GM04504 (cell line): ENCODE data around the gene ZMYND11.

Experiments used
- DNase-seq: peaks from one replicate; pipeline ENCODE4 v3.0.0-alpha.2; 2012; ENCODE audit warnings: low read depth

ZMYND11 gene

DNA sequence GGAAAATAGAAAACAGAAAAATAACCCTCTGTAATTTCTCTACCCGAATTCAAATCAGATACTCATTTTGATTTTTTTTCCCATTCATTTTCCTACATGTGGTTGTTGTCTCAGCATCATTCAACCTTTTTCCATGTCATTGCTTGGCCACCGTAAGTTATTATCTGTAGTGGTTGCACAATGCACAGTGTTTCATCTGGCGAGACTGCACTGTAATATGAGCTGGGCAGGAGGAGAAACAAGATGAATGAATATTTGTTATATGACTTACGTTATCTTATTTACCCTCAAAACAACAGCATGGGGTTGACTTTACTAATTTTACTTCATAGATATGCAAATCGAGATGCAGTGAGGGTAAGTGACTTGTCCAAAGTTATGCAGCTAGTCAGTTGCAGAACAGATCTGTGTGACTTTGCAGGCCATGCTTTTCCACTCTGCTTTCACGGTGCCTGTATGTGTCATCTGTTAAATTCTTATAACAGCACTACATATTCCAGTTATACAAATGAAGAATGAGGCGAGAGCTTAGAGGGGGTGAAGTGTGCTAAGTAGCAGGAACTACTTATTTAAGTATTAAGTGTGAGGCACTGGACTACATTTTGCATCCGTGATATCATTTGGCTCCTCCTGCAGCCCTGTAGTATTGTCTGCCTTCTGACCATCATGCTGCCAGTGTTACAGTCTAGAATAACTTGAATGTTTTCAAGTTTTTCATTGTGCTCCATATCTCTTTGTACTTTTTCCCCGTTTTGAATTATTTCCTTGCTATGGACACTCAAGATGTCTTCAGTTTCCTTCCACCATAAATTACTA, 56.7 kb downstream of the ZMYND11 start:
- peak; percentile 36 for DNase-seq

DNA sequence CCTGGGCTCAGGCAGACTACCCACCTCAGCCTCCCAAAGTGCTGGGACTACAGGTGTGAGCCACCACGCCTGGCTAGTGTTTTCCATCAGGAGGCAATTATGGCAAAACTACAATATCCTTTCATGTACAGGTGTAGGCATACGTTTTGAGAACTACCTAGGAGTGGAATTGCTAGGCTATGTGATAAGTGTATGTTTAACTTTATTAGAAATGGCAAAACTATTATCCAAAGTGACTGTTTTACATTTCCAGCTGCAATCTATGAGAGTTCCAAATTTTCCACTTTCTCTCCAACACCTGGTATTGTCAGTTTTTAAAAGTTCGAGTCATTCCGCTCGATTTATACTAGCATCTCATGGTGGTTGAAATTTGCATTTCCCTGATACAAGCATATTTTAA, 59.0 kb downstream of the ZMYND11 start:
- no peak for DNase-seq

DNA sequence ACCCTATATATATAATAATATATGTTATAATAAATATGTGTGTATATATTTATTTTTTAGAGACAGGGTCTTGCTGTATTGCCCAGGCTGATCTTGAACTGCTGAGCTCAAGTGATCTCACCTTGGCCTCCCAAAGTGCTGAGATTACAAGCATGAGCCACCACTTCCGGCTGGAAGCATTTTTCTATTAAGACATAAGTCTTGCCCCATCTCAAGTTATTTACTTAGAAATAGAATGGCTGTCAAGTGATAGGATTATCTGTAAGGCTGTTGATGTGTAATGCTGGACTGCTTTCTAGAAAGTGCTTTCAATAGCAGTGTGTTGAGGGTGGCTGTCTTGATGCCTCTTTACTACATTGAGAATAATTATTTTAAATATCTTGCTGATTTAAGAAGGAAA, 65.2 kb downstream of the ZMYND11 start:
- DNase-seq = no peak

DNA sequence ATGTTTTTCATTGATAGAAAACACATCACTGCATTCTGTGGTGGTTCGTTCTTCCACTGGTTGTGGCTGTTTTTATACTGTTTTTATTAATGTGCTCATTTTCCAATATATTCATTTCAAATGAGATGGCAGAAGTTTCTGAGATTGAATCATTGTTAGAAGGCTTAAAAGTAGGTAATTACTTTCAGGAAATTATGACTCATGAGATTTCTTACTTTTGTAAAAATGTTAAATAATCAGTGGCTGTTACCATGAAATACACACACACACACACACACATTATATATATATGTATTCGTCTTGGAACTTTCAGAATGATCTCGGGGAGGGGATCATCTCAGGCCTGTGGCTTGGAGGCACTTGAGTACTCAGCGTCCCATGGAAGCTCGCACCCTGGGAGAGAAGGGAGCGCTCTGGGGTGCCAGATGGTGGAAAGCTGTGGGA, 66.1 kb downstream of the ZMYND11 start:
- DNase-seq = no peak

DNA sequence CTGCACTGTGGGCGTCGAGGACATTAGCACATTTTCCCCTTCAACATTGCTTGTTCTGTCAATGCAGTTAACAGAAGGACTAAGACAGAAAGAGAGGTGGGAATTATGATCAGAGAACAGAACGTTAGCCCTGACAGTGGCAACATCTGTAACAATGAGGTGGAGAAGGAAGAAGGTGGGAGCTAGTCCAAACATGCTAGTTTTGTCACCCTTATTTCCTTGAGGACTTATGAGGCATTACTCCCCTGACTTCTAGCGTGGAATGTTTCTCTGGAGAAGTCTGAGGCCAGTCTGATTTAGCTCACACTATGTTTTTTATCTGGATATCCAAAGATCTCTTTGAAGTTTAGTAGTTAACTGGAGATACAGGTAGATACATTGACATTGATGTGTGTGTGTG, 73.4 kb downstream of the ZMYND11 start:
- no peak for DNase-seq

DNA sequence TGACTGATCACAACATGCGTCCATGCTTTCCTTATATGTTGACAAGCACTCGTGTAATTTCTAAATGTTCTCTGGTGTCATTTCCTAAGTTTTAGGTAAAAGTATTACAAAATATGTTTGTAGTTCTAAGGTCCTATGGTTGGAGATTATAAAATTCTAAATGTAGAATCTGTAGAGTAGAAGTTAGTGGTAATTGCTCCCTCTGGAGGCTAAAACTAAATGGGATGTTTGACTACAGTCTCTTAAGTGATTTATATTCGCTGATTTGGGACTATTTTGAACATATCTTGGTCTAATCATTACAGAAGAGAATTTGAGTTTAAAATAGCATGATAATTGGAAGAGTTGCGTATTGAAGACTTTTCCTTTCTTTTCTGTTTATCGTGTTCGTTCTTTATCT, 74.1 kb downstream of the ZMYND11 start:
- no peak for DNase-seq

DNA sequence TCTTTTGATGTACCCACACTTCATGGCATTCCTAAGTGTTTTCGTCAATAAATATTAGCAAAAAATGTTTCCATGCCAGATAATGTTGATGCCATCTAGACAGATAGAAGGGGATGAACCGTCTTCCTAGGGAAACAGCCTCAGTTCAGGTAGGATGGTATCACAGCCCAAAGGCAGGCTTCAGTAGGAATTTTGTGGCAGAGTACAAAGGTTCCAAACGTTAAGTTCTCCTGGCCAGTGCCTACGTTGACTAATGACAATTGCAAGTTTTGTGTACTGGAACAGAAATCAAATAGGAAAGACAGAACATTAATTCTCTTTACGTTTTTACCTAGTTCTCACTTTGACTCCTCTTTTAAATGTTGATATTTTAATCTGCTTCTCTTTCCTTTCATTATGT, 75.0 kb downstream of the ZMYND11 start:
- DNase-seq = no peak

DNA sequence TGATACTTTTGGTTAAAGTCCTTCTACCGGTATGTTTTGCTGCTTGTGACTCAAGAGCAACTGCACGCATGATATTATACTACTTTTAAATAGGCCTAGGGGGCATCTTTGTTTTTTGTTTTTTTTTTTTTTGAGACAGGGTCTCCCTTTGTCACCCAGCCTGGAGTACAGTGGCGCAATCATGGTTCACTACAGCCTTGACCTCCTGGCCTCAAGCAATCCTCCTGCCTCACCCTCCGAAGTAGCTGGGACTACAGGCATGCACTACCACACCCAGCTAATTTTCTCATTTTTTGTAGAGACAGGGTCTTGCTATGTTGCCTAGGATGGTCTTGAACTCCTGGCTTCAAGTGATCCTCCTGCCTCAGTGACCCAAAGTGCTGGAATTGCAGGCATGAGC, 80.2 kb downstream of the ZMYND11 start:
- DNase-seq = no peak

DNA sequence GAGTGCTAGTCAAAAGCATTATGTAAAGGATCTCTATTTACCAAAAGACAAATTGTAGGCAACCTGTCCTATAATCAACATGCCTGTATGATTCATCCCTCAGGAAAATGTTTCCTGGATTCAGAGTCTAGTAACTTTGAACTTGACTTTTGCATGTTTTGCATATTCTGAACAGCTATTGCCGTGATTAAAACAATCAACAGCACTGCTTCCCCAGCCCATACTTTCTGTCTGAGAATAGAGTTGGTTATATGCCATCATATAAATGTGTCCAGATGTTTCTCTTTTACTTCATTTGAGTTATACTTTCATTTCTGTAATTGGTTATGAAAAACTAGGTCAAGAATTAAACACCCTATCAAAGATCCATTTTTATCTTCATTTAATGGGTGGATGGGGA, 83.5 kb downstream of the ZMYND11 start:
- peak; percentile 35 for DNase-seq

DNA sequence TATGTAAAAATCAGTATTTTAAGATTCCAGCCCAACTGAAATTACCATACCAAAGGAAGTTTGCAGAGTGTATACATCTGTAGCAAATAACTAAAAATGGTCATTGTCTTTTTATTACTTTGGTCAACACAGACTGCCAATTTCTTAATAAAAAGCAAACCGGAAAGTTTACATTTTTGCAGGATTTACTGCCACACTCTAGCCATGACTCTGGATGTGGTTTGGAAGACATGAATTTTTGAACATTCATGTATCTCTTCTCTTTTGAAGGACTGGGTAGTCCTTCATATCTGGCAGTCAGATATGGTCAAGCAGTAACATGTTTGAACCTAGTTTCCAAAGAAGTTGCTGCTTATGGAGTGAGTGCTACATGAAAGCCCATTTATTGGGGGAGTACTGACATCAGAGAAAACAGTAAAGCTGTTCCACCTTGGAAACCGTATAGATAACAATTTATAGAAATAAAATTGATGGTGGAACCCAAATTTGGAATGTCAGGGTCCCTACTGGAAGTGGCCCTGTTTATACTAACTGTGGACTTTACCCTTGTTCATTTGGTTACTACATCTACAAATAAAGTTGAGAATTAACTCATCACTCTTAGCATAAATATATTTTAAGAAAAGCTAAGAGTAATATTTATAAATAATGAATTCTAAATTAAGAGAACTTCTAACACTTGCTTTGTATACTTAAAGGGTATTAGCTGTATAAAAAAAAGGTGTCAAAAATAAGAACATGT, 84.6 kb downstream of the ZMYND11 start:
- no peak for DNase-seq

DNA sequence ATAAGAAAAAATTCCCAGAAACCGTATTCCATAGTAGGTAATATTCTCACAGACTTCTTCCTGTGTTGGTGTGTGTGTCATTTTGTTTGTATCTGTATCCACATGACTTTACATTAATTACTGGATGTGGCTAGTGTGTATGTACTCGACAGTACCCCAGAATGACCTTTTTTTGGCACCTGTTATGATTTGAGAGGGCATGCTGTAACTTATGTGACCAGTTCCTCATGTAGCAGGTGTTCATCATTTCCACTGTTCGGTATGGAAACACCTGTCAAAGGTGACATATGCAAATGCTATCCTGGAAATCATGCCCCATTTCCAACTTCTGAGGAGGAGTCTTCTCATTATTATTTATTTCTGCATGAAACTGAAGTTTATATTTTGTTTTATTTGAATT, 89.3 kb downstream of the ZMYND11 start:
- no peak for DNase-seq

DNA sequence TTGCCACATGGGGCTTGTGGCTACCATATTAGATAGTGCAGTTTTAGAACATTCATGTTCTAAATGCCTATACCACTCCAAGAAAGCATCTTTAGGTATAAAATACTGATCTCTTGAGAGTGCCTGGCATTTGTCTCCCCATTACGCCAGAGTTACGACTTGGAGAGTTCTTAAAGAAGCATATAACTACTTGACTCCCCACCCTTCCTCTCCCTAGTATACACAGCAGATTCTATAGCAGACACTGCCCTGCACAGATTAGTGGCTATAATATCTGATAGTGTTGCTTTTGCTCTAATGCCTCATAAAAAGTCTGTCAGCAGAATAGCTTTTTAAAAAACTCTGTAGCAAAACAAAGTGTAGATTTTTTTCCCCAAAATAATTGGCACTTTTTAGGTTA, 90.8 kb downstream of the ZMYND11 start:
- no peak for DNase-seq

DNA sequence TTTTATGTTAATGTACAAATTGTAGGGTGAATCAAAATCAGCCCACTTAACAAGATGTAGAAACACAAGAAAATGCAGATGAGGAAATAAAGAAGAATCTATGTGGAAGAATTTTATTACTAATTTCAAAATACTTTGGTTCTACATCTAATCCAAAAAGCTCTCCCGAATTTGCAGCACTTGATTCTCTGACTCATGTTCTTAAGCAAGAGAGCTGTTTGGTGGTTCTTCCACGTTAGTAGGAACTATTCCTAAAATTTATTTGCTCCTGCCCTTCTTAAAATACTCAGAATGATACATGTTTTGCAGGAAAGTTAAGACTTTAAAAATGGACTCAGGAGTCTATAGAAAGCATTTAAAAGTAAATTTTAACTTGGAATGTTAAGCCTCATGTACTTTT, 91.8 kb downstream of the ZMYND11 start:
- DNase-seq = peak; percentile 38

DNA sequence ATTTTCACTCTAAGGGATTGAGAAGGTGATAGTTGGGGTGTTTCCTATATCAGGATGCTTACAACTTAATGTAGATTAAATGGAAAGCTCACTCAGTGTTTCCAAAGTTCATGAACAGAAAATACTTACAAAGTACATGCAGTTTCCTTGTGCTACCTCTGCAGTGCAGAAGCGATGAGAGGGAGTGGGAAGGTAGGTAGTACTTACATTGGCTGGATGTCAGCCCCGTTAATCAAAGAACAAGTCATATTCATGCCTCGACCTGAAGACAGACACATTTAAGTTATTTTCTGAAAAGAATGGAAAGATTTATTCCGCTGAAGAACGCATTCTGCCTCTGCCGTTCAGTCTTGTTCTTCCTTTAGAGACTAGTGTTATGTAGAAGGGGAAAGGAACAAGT, 93.1 kb downstream of the ZMYND11 start:
- no peak for DNase-seq

DNA sequence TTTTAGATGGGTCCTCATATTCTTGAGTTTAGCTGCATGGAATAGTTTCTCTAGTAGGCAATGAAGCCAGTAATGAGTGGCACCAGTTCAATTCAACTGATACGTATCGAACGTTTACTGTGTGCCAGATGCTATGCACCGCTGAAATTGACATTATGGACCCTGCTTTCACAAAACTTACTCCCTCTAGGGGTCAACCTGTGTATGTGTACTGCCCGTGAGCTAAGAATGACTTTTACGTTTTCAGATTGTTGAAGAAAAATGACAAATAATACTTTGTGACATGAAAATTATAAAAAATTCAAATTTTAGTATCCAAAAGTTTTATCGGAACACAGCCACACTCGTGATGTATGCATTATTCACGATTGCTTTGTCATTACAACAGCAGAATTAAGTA, 95.5 kb downstream of the ZMYND11 start:
- no peak for DNase-seq

DNA sequence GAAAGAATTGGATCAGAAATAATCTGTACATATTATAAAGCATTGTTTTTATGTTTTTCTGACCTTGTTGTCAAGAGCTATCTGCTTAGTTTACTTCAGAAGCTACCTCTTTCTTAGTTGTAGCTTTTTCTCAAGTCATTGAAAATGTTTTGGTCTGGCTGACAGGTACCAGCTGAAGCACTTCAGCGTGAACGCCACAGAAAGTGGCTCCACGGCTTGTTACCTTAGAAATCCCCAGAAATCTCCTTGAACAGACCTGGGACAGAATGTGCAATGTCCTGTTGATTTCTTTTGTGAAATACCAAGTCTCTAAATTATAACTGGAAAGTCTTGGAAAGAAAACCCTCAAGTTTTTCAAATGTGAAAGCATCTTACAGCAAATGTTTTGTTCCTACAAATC, 96.8 kb downstream of the ZMYND11 start:
- DNase-seq = no peak

DNA sequence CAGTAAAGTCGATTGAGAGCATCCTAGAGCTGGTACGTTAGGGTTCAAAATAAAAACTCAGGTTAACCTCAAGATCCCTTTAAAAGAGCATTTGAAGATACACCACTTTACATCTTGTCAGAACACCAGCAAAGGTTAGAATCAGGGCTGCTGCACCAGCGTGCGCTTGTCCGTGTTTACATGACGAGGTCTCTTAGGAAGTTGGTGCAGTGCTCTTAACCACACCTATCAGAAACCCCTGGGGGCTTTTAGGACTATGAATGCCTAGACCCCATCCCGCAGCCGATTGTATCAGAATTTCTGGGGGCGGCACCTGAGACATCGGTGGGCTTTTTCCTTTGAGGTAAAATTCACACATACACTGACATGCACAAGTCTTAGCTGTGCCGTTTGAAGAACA, 97.6 kb downstream of the ZMYND11 start:
- DNase-seq = no peak

DNA sequence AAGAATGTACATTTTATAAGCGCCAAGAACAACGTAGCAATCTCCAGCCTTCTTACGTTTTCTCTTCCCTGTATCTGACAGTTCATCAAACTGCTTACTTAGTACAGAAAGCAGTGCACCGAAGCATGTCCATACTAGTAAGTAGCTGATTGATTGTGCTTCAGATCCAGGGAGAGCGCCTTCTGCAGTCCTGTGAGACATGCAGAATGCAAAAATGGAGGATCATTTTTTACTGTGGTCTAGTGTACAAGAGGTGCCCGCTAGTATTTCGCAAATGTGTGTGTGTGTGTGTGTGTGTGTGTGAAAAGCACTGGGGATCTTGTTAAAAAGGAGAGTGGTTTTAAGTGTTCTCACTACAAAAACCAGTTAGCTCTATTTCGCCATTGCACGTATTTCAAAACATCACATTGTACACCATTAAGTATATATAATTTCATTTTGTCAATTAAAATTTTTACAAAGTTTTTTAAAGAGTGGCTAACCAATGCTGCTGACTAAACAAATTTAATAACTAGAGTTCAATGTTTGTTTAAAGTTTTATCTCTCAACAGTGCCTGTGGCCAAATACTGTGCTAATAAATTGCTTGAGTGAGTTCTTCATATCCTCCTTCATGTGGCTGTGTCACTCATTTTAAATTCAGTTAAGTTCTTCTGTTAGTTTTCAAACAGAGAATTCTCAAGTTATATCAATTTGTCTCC, 99.6 kb downstream of the ZMYND11 start:
- DNase-seq = no peak

DNA sequence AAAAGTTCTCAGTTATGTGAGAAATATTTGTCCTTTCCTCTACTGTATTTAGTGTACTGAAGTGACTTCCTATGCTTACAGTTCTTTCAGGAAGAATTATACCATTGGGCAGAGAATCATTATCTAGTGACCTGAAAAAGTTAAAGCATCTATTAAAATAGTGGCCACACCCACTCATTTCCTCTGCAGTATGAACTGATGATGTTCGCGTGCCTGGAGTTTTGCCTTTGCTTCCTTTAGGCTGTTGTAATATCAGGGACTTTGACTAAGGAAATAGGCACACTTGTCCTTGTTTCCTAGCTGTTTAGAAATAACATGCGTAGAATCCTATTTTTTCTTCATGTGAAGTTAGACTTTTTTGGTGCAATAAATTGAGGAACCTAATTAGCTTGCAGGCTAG, 100.7 kb downstream of the ZMYND11 start:
- DNase-seq = no peak

DNA sequence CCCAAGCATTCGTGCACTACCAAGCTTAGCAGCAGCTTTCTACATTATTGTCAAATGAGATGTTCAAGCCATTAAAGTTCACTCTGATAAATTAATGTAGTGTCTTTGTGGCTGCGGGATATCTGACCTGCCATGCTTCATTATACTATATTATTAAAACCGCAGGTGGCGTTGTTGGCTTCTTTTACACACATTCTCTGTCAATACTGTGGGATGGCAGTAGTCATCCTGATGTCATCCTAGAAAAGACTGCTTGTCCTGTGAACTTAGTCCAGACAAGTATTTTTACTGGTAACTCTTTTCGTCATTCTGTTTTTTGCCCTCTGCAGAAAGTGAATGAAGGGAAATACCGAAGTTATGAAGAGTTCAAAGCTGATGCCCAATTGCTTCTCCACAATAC, 103.9 kb downstream of the ZMYND11 start:
- DNase-seq = no peak

DNA sequence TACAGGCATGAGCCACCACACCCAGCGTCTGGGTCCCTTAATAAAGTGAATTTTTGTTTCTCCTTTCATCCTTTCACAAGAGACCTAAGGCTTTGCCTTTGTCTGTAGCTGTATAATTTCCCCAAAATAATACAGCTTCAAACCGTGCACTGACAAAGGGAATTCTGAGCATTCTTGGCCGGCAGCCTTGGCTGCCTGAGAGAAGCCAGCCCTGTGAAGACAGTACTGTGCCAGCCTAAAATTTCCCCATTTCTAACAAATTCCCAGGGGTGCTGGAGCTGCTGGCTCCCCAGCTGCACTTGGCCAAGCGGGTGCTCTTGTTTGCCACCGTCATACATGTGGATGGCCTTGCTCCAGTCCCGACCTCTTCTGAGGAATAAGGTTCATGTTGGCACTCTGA, 106.2 kb downstream of the ZMYND11 start:
- no peak for DNase-seq

DNA sequence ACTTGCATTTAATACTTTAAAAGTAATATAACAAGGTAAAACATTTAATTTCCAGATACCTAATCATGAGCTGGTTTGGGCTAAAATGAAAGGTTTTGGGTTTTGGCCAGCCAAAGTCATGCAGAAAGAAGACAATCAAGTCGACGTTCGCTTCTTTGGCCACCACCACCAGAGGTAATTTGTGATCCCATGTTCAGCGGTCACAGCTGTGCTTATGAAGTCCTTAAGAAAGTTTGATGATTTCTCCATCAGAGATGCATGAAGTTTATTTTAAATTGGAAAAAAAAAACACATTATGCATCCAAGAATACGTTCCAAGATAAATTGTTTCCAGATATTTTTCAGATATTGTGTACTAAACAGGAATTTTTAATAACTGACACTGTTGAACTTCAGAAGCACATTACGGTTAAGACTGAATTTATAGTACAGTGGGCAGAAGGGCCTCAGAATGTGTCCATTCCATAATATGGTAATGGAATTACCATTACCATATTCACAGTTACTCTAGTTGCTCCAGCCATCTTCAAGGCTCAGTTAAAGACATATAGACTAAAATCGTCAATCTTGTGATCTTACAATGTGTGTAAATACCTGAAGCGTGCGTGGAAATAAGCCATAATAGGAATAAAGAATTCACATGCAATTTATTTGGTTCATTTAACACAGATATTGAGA, 106.8 kb downstream of the ZMYND11 start:
- DNase-seq = no peak
